Putamen (tissue), 1 donor: ENCODE measurements around the gene C19orf18.

Experiments
- DNase-seq: peaks from one replicate; pipeline ENCODE4 v3.0.0-alpha.2; 2016; ENCODE audit warnings: low spot score

Gene C19orf18

DNA sequence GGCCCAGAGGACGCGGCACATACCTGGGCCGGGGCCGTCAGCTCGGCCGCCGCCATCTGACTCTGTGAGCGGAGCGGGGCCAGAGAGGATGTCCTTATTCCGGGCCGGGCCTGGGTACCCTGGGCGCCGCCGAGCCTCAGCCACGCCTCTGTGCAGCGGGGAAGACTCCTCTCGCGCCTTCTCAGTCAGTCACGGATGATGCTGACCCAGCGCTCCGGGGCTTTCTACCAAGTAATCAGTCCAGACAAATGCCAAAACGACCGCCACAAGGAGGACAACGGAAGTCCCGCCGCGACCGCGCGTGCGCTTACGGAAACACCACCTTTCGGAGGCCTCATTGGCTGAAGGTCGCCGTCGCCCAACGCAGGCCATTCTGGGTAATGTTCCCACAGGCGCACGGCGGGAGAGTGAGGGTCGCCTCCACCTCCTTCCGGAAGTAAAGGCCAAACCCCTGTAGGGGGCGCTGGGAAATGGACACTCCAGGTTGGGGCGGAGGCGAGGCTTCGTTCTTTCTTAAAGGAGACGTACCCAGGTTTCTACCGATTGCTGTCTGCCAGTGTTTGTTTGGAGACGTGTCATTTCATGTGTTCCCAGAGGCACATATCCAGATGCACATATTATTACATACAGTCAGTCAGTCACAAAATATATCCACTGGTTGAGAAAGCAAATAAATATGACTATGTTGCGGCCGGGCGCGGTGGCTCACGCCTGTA is 26.8 kb downstream of the C19orf18 start, which contains the start of gene ZNF256:
ZNF256 (minus strand) TSS at position 288 of the 716 bp plus-strand sequence; CDS start at position 56, 232 bp downstream.
- DNase-seq, result peak; percentile 94

DNA sequence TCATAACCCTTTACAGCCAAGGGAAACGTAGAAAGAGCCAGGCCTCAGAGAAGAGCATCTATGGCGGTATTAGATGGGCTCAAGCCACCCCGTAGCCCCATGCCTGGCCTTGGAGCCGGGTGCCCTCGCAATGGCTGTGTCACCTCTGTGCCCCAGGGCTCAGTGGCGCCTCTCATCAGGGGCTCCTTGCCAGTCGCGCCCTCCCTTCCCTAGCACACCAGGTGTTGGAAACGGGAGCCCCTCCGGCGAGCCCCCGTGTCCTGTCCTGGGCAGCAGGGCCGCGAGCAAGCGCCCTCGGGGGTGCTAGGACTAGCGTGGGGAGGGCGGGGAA is 27.3 kb downstream of the C19orf18 start:
- DNase-seq, result no peak

DNA sequence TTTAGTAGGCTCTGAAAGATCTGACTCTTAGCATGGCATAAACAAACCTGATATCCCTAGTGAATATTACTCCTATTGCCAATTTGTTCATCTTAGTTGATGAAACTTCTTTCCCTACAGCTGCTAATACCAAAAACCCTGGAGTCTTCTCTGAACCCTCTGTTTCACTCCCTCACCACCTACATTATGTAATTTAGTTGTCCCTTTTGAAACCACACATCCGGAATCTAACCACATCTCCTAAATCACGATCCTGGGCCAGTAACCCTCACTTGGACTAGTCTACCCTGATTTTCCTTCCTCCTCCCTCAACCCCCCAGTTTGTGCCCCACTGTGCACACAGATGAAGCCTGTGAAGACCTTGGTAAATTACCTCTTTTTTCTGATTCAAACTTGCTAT is 28.0 kb downstream of the C19orf18 start:
- DNase-seq, result no peak

DNA sequence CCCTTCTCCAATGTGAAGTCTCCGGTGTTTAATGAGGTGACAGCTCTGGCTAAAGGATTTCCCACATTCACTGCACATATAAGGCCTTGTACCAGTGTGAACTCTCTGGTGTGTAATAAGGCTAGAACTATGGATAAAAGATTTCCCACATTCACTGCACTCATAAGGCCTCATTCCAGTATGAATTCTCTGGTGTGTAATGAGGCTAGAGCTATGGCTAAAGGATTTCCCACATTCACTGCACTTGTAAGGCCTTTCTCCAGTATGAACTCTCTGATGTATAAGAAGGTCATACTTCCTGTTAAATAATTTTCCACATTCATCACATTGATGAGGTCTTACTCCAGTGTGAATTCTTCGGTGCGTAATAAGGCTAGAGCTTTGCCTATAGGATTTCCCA is 32.7 kb downstream of the C19orf18 start:
- DNase-seq, result no peak

DNA sequence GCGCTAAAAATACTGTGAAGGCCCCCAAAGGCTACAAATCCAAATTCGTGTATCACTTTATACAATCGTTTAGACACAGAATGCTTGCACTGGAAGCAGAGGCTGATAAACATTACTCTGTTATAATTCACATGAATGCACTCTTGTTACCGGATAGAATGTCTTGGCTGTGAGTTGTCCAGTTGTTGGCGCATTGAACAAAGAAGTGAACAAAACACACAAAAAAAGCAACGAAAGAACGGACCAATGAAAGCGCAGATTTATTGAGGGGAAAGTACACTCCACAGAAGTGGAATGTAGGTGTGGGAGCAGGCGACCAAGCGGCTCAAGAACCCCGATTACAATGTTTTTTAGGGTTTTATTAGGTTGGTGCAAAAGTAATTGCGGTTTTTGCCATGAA is 38.6 kb downstream of the C19orf18 start:
- peak; percentile 54 for DNase-seq

DNA sequence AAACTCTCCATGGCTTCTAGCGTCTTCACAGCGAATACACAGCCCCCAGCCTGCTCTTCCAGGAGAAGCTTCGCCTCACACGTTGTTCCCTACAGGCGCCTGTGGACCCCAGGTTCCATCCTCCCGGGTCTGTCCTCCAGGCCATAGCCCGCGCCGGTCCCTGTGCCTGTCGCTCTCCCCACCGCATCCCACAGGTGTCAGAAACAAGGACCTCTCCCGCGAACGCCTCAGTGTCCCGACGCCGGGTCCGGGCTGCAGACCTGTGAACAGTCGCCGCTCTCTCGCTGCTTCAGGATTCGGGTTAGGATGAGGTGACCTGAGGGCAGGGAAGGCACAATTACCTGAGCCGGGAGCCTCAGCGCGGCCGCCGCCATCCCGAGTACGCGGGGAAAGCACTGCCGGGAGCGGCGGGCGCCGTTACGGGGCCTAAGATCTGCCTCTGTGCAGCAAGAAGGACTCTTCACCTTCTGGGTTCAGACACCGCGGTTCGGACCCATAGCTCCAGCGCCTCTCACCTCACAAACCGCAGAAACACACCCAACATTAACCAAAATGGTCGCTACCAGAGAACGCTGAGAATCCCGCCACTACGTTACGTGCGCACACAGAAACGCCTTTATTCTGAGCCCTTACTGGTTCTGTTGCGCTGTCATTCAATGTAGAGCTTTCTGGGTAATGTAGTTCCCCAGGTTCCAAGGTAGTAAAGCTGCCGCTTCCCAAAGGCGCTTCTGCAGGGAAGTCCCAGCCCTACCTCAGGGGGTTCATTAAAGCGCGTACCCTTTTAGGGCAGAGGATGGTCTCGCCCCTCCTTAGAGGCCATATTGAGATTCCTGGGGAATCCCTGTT is 39.3 kb downstream of the C19orf18 start, which contains the start of gene ZNF418:
ZNF418 (minus strand) TSS at position 583 of the 846 bp plus-strand sequence. CDS start 1,580 bp downstream, outside the sequence.
- DNase-seq, result peak; percentile 89

DNA sequence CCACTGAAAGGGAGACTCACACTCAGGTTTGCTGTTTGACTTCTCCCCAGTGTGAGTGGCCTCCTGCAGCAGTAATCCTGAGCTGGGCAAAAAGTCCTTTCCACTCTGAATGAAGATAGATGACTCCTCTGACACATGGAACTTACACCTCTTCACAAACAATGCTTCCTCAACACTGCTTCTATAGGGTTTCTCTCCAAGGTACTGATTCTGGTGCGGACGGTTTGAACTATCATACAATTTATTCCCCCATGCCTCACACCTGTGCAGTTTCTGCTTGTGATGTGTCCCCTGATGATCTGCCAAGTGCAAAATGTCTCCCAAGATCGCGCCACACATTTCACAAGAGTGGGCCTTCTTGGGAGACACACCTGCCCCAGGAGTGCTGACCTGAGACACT is 46.7 kb downstream of the C19orf18 start:
- DNase-seq, result no peak

DNA sequence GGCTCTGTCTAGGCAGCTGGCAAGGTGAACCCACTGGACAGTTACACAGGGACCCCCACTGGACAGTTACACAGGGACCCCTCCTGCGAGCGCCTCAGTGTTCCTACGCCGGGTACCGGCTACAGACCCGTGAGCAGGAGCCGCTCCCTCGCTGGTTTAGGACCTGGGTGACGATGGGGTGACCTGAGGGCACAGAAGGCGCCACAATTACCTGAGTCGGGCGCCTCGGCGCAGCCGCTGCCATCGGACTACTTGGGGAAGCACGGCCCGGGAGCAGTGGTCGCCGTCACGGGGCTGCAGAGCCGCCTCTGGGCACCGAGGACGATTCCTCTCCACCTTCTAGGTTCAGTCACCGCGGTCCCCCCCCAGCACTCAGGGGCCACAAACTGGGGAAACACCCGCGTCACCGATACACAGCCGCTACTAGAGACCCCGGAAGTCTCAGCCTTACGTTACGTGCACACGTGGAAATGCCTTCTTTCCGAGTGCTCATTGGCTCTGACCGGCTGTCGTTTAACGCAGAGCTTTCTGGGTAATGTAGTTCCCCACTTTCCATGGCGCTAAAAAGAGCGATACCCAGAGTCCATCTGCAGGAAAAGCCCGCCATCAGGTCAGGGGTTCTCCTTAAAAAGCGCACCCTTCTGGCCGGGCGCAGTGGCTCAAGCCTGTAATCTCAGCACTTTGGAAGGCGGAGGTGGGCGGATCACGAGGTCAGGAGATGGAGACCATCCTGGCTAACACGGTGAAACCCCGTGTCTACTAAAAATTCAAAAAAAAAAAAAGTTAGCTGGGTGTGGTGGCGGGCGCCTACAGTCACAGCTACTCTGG is 58.0 kb downstream of the C19orf18 start, which contains the start of gene ZNF417:
ZNF417 (minus strand) TSS at position 425 of the 828 bp plus-strand sequence; CDS start at position 244, 181 bp downstream.
- DNase-seq, result peak; percentile 94

DNA sequence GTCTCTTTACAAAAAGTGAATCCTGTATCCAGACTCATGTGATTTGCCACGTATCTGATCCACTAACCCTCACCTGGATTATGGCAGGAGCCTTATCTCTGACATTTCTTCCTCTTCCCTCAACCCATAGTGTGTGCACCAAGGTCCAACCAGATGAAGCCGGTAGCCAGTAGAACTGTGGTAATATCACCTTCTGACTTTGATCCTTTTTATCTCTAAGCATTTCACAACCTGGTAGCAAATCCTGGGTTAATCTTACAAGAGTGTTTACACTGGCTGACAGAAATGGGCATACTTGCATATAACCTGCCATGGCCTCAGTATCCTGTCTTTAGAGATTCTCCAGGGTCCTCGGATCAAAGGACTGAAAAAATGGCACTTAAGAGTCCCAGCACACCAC is 59.8 kb downstream of the C19orf18 start:
- DNase-seq, result no peak
